ENCODE results near the gene TRIB2.

GRCh38 chr2:12688091-12688490, 28.6 kb upstream of the TRIB2 start:
- TF ChIP-seq POLR2A (IDR thresholded peaks at IDR 0.05; ENCODE audit: low read length) (no peak), GATA1 (IDR thresholded peaks at IDR 0.05; ENCODE audit: low read depth, low read length) (no peak)

All from erythroblast (primary cell).